Activated CD4-positive, alpha-beta memory T cell treated with anti-CD3 and anti-CD28 coated beads for 36 hours (primary cell): ENCODE results near the gene TMEM37. TPM values are rescaled to one million over a fixed set of nuclear protein-coding genes. Genes with fewer than 3 reads are reported as not detected.

Experiments
- CTCF ChIA-PET: fragments of 350-600 bp; sonication (Branson Sonifier 250); formaldehyde crosslinking; loops from one replicate; lab custom pipeline; 2021; ENCODE audit warnings: antibody characterized with exemption, inconsistent platforms; lab: Charles Lee
- POLR2A ChIA-PET: fragments of 350-600 bp; sonication (Branson Sonifier 250); formaldehyde crosslinking; loops from one replicate; lab custom pipeline; 2021; ENCODE audit warnings: antibody characterized with exemption; lab: Charles Lee
- DNase-seq: peaks from one replicate; pipeline ENCODE4 v3.0.0-alpha.2; 2020
- H3K27ac Mint-ChIP-seq: one replicate; pipeline ENCODE4 v1.8.0; 2021; ENCODE audit warnings: mixed read lengths
- H3K27me3 Mint-ChIP-seq: one replicate; pipeline ENCODE4 v1.8.0; 2021; ENCODE audit warnings: mixed read lengths
- H3K36me3 Mint-ChIP-seq: one replicate; pipeline ENCODE4 v1.8.0; 2021; ENCODE audit warnings: mixed read lengths
- H3K4me1 Mint-ChIP-seq: one replicate; pipeline ENCODE4 v1.8.0; 2021; ENCODE audit warnings: low read depth, mixed read lengths
- H3K4me3 Mint-ChIP-seq: one replicate; pipeline ENCODE4 v1.8.0; 2021; ENCODE audit warnings: mild to moderate bottlenecking, mixed read lengths
- H3K9me3 Mint-ChIP-seq: one replicate; pipeline ENCODE4 v1.8.0; 2021; ENCODE audit warnings: mixed read lengths
- intact Hi-C: fragments of 100-400 bp; cut with micrococcal nuclease; formaldehyde crosslinking; loops from one replicate; pipeline ENCODE4 v1.15.1; 2023
- total RNA-seq, 2 experiments: library from RNA; stranded (reverse); gene quantifications; one replicate each; pipeline ENCODE4 v1.2.3, GENCODE V29; 2021

Gene TMEM37
- total RNA-seq, 2 experiments from 2014 or later = not detected

GRCh38 chr2:119438726-119439284, 7.2 kb downstream of the TMEM37 start:
- Mint-ChIP-seq H3K9me3 (no peaks in the 10 kb centered on the region), H3K4me1 (no peaks in the 10 kb centered on the region), H3K36me3 (no peaks in the 10 kb centered on the region), H3K4me3 (no peak overlapping the region), H3K27me3 (peaks cover 10% of the 10 kb centered on the region), H3K27ac (no peak overlapping the region)
- ChIA-PET CTCF (no interaction called here), POLR2A (no interaction called here)
- intact Hi-C loops = no loop called here
- no peak for DNase-seq

DNA sequence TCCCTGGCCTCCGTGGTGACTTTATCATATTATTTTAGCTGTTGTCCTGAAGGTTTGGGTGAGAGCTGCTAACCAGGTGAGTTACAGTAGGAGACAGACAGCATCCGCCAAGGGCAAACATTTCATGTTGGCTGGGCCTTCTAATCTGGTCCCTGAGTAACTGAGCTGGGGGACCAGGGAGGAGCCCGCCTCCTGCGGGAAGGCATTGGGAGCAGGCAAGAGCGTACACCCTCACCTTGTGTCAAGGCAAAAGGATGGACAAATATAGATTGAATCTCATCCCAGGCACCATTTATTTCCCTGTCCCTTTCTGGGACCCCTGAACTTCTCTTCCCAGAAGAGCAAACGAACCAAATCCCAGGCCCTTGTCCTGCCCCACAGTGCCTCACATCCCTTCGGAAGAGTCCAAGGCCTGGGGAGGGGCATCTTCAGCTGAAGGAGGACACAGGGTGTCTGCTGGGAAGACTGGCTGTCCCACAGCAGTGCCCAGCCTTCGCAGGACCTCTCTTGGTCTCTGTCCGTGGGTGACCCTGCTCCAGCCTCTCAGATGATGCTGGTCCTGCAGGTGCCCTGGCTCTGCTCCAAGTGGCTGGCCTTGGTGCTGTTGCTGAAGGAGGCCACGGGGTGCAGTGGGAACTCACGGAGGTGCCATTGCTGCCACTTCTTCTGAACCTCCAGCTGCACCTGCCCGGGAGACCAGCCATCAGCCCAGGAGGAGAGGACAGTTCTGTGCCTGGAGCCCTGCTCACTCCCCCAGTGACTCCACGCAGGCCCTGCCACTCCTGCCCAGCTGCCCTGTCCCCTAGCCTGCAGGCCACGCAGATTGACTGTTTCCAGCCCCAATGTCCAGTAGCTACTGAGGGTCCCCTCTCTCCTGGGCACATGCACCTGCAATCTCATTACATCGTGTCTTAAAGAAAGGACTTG, 8.2 kb downstream of the TMEM37 start:
- ChIA-PET CTCF (no interaction called here), POLR2A (no interaction called here)
- DNase-seq = no peak
- no peaks in the 10 kb centered on the region for H3K36me3 Mint-ChIP-seq
- no peaks in the 10 kb centered on the region for H3K4me1 Mint-ChIP-seq
- H3K4me3 Mint-ChIP-seq = no peak overlapping the region
- H3K9me3 Mint-ChIP-seq = no peaks in the 10 kb centered on the region
- intact Hi-C loops = no loop called here
- H3K27ac Mint-ChIP-seq = no peak overlapping the region
- peaks cover 7% of the 10 kb centered on the region for H3K27me3 Mint-ChIP-seq

DNA sequence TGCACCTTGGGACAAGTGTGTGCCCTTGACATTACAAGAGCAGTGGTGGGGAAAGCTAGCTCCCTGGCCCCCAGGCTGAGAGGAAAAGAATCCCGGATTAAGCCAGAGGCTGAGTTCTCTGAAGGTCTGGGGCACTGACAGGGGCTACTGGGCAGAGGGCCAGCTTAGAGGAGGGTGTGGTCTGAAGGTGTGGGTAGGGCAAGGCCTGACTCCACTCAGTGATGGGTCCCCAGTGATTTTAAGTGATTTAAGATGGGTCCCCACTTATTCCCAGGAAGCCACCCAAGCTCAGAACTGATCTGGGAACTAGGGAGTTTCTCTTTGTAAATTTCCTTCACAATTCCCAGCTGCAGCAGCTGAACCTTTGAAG, 8.8 kb downstream of the TMEM37 start:
- CTCF ChIA-PET = no interaction called here
- H3K4me1 Mint-ChIP-seq = no peaks in the 10 kb centered on the region

GRCh38 chr2:119440873-119441272, 9.2 kb downstream of the TMEM37 start:
- ChIA-PET CTCF (no interaction called here), POLR2A (no interaction called here)
- no peak for DNase-seq
- H3K36me3 Mint-ChIP-seq = no peaks in the 10 kb centered on the region
- no peak overlapping the region for H3K4me3 Mint-ChIP-seq
- peaks cover 2% of the 10 kb centered on the region for H3K27me3 Mint-ChIP-seq
- H3K9me3 Mint-ChIP-seq = no peaks in the 10 kb centered on the region
- intact Hi-C loops = no loop called here
- H3K4me1 Mint-ChIP-seq = no peaks in the 10 kb centered on the region
- no peak overlapping the region for H3K27ac Mint-ChIP-seq

More for the DNA sequence above, 8.8 kb downstream of the TMEM37 start:
- DNase-seq = no peak
- Mint-ChIP-seq H3K36me3 (no peaks in the 10 kb centered on the region), H3K9me3 (no peaks in the 10 kb centered on the region), H3K4me3 (no peak overlapping the region), H3K27ac (no peak overlapping the region), H3K27me3 (peaks cover 4% of the 10 kb centered on the region)
- intact Hi-C loops = no loop called here
- POLR2A ChIA-PET = no interaction called here

GRCh38 chr2:119441376-119442225, 9.9 kb downstream of the TMEM37 start:
- Mint-ChIP-seq H3K9me3 (no peaks in the 10 kb centered on the region), H3K36me3 (no peaks in the 10 kb centered on the region), H3K27me3 (peaks cover 2% of the 10 kb centered on the region), H3K4me1 (no peaks in the 10 kb centered on the region), H3K4me3 (no peak overlapping the region), H3K27ac (no peak overlapping the region)
- ChIA-PET POLR2A (no interaction called here), CTCF (no interaction called here)
- intact Hi-C loops = no loop called here
- no peak for DNase-seq

GRCh38 chr2:119442226-119442619, 10.6 kb downstream of the TMEM37 start:
- H3K27me3 Mint-ChIP-seq = peaks cover 2% of the 10 kb centered on the region
- H3K4me3 Mint-ChIP-seq = no peak overlapping the region
- no peaks in the 10 kb centered on the region for H3K4me1 Mint-ChIP-seq
- CTCF ChIA-PET = no interaction called here
- H3K9me3 Mint-ChIP-seq = no peaks in the 10 kb centered on the region
- intact Hi-C loops = no loop called here
- H3K36me3 Mint-ChIP-seq = no peaks in the 10 kb centered on the region
- no peak for DNase-seq
- POLR2A ChIA-PET = no interaction called here
- H3K27ac Mint-ChIP-seq = no peak overlapping the region

DNA sequence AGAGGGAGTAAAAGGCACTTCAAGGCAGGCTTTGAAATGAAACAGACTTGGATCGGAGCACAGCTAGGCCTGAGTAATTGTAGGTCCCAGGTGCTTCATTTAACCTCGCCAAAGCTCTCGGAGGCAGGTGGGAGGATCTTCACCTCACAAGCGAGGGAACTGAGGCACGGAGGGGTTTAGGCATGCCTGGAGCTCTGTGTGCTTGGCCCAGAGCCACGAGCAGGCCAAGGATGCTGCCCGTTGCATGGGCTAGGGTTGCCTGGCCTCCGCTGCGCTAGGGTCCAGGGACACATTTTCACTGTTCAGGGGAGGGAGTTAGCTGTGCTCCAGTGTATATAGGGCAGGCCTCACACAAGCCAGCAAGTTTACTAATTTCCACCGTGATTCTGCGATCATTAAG, 11.2 kb downstream of the TMEM37 start:
- H3K36me3 Mint-ChIP-seq = no peaks in the 10 kb centered on the region
- CTCF ChIA-PET = no interaction called here

DNA sequence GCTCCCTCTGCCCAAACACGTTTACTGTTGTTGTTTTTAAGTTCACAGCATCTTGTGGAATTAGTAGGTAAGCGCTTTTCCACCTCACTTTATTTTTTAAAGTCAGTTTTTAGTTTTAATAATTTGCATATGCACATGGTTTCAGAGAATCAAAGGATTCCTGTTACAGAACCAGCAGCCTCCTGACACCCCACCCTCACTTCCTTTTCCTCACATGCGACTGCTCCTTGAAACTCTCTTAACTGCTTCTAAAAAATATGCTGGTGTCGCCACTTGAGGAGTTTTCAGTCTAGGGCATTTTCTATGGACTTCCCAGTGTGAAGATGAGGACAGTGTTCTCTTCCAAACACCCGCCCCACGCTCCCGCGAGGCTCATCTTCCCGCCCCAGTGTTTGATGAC, 14.4 kb downstream of the TMEM37 start:
- DNase-seq = no peak
- ChIA-PET CTCF (no interaction called here), POLR2A (no interaction called here)
- no peak overlapping the region for H3K4me3 Mint-ChIP-seq
- intact Hi-C loops = no loop called here
- peaks cover 9% of the 10 kb centered on the region for H3K27me3 Mint-ChIP-seq
- H3K27ac Mint-ChIP-seq = no peak overlapping the region
- H3K4me1 Mint-ChIP-seq = no peaks in the 10 kb centered on the region
- H3K9me3 Mint-ChIP-seq = no peaks in the 10 kb centered on the region
- H3K36me3 Mint-ChIP-seq = no peaks in the 10 kb centered on the region

More for the DNA sequence above, 11.2 kb downstream of the TMEM37 start:
- peaks cover 2% of the 10 kb centered on the region for H3K27me3 Mint-ChIP-seq
- no peak overlapping the region for H3K4me3 Mint-ChIP-seq
- H3K27ac Mint-ChIP-seq = no peak overlapping the region
- no peaks in the 10 kb centered on the region for H3K4me1 Mint-ChIP-seq
- no peaks in the 10 kb centered on the region for H3K9me3 Mint-ChIP-seq
- POLR2A ChIA-PET = no interaction called here
- DNase-seq = no peak
- intact Hi-C loops = no loop called here

GRCh38 chr2:119448427-119449141, 16.9 kb downstream of the TMEM37 start:
- H3K27ac Mint-ChIP-seq = no peak overlapping the region
- peaks cover 14% of the 10 kb centered on the region for H3K27me3 Mint-ChIP-seq
- ChIA-PET CTCF (no interaction called here), POLR2A (no interaction called here)
- no peak overlapping the region for H3K4me3 Mint-ChIP-seq
- H3K9me3 Mint-ChIP-seq = no peaks in the 10 kb centered on the region
- no peaks in the 10 kb centered on the region for H3K36me3 Mint-ChIP-seq
- DNase-seq = no peak
- no peaks in the 10 kb centered on the region for H3K4me1 Mint-ChIP-seq
- intact Hi-C loops = no loop called here

DNA sequence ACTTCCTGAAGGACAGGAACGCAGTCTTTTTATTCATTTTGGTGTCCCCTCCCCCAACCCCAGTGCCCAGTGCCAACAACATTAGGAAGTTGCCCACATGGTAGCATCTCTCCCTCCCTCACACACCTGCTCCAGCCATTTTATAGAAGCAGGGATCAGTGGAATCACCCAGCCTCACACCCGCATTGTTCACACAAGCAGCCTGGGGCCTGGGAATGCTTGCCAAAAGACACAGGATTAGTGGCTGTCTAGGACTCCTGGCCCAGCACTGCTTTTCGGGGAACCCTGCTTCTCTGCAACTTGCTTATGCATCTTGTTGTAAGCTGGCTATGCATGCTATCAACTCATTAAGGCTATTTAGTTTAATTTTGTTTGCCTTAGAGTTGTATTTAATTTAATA, 17.9 kb downstream of the TMEM37 start:
- Mint-ChIP-seq H3K9me3 (no peaks in the 10 kb centered on the region), H3K27me3 (peaks cover 14% of the 10 kb centered on the region), H3K4me1 (no peaks in the 10 kb centered on the region), H3K4me3 (no peak overlapping the region), H3K27ac (no peak overlapping the region), H3K36me3 (no peaks in the 10 kb centered on the region)
- intact Hi-C loops = no loop called here
- no peak for DNase-seq
- ChIA-PET CTCF (no interaction called here), POLR2A (no interaction called here)

- no peak for DNase-seq
- H3K36me3 Mint-ChIP-seq = no peaks in the 10 kb centered on the region
- ChIA-PET CTCF (no interaction called here), POLR2A (no interaction called here)
- H3K4me1 Mint-ChIP-seq = no peaks in the 10 kb centered on the region
- H3K4me3 Mint-ChIP-seq = no peak overlapping the region
- intact Hi-C loops = no loop called here
- H3K27me3 Mint-ChIP-seq = peaks cover 14% of the 10 kb centered on the region
- no peak overlapping the region for H3K27ac Mint-ChIP-seq
- H3K9me3 Mint-ChIP-seq = no peaks in the 10 kb centered on the region
These were observed 19.8 kb downstream of the TMEM37 start for GRCh38 chr2:119451336-119452050.
